SK-N-SH (cell line): ENCODE data around the gene MAP4K4. TPM values are rescaled to one million over a fixed set of nuclear protein-coding genes. Genes with fewer than 3 reads are reported as not detected.

ENCODE experiments used
- CTCF ChIA-PET: fragments of 300-600, 350-600 bp; formaldehyde crosslinking; extraction: SDS; loops from one replicate; lab custom pipeline; 2021; lab: Yijun Ruan, JAX
- POLR2A ChIA-PET: fragments of 350-600 bp; sonication (Branson Sonifier 250); formaldehyde crosslinking; extraction: SDS; loops from one replicate; lab custom pipeline; 2020; ENCODE audit warnings: antibody characterized with exemption, inconsistent platforms; lab: Yijun Ruan, JAX
- DNase-seq: peaks from one replicate; pipeline ENCODE4 v3.0.0; 2012
- H2AFZ ChIP-seq: fragments of 200-600 bp; sonication (generic); 2 replicates; pipeline ENCODE4 v1.8.1; 2016; ENCODE audit warnings: antibody characterized with exemption, mild to moderate bottlenecking, low read depth
- H3F3A ChIP-seq: fragments of 200-600 bp; sonication (generic); replicated peaks from 2 replicates; pipeline ENCODE3; 2016; ENCODE audit warnings: antibody characterized with exemption, mild to moderate bottlenecking; ENCODE audit not compliant: insufficient read depth
- H3K27ac ChIP-seq, 2 experiments: fragments of 200-500 bp in 1 of 2; fragments of 200-600 bp in 1 of 2; sonication (Bioruptor generic) in 1 of 2; sonication (generic), shearing (Covaris generic) in 1 of 2; 2 replicates each; pipeline versions ENCODE4 v1.5.1 to v1.6.1; 2014 to 2016; ENCODE audit warnings: low read depth in 2 of 2, inconsistent platforms in 1 of 2, low read length in 1 of 2, mild to moderate bottlenecking in 1 of 2, mixed read lengths in 1 of 2
- H3K27me3 ChIP-seq: fragments of 200-600 bp; sonication (generic), shearing (Covaris generic); 2 replicates; pipeline ENCODE4 v1.6.1; 2016; ENCODE audit warnings: mixed run types; ENCODE audit not compliant: insufficient read depth
- H3K36me3 ChIP-seq, 2 experiments: fragments of 200-500 bp in 1 of 2; fragments of 200-600 bp in 1 of 2; sonication (Bioruptor generic) in 1 of 2; sonication (generic) in 1 of 2; replicated peaks in 1 of 2; 2 replicates each; pipeline versions ENCODE3 to v1.5.1; 2014 to 2016; ENCODE audit warnings: low read length in 1 of 2, mild to moderate bottlenecking in 1 of 2; ENCODE audit not compliant: insufficient read depth in 2 of 2, control insufficient read depth in 1 of 2
- H3K4me1 ChIP-seq, 2 experiments: fragments of 200-500 bp in 1 of 2; fragments of 200-600 bp in 1 of 2; sonication (Bioruptor generic) in 1 of 2; sonication (generic), shearing (Covaris generic) in 1 of 2; 2 replicates each; pipeline versions ENCODE4 v1.5.1 to v1.6.1; 2014 to 2016; ENCODE audit warnings: low read depth in 1 of 2, low read length in 1 of 2, mixed run types in 1 of 2; ENCODE audit not compliant: insufficient read depth in 2 of 2, control insufficient read depth in 1 of 2
- H3K4me2 ChIP-seq: fragments of 200-600 bp; sonication (generic), shearing (Covaris generic); 2 replicates; pipeline ENCODE4 v1.6.1; 2017; ENCODE audit warnings: mixed run types
- H3K4me3 ChIP-seq, 2 experiments: fragments of 200-500 bp in 1 of 2; fragments of 200-600 bp in 1 of 2; sonication (Bioruptor generic) in 1 of 2; sonication (generic), shearing (Covaris generic) in 1 of 2; 2 replicates each; pipeline versions ENCODE4 v1.5.1 to v1.8.1; 2014 to 2016; ENCODE audit warnings: low read depth in 2 of 2, inconsistent platforms in 1 of 2, low read length in 1 of 2, mild to moderate bottlenecking in 1 of 2, mixed read lengths in 1 of 2, moderate library complexity in 1 of 2
- H3K79me2 ChIP-seq: fragments of 200-600 bp; sonication (generic); 2 replicates; pipeline ENCODE4 v1.8.1; 2017; ENCODE audit warnings: mild to moderate bottlenecking; ENCODE audit not compliant: insufficient read depth
- H3K9ac ChIP-seq: fragments of 200-600 bp; sonication (generic); 2 replicates; pipeline ENCODE4 v1.6.1; 2017; ENCODE audit warnings: mixed run types
- H3K9me2 ChIP-seq: fragments of 200-600 bp; sonication (generic); 2 replicates; pipeline ENCODE4 v1.6.1; 2017; ENCODE audit warnings: mixed run types
- H3K9me3 ChIP-seq: fragments of 200-600 bp; sonication (generic); 2 replicates; pipeline ENCODE4 v1.6.1; 2017; ENCODE audit warnings: mixed run types, mild to moderate bottlenecking, moderate library complexity
- H4K20me1 ChIP-seq: fragments of 200-600 bp; sonication (generic); 2 replicates; pipeline ENCODE4 v1.6.1; 2017; ENCODE audit warnings: mild to moderate bottlenecking, mixed run types; ENCODE audit not compliant: insufficient read depth
- CTCF ChIP-seq: fragments of 200-600 bp; sonication (generic); IDR thresholded peaks from 2 replicates; pipeline ENCODE4 v1.6.1; 2017; ENCODE audit warnings: antibody characterized with exemption, mild to moderate bottlenecking, moderate library complexity
- FOXJ3 ChIP-seq: sonication (generic); formaldehyde crosslinking; IDR thresholded peaks from 2 replicates; pipeline ENCODE4 v1.5.1; 2020; ENCODE audit warnings: mild to moderate bottlenecking, missing genetic modification reagents
- GABPA ChIP-seq: IDR thresholded peaks from 2 replicates; pipeline ENCODE4 v1.4.0; 2012; ENCODE audit warnings: low read depth, mild to moderate bottlenecking
- RAD21 ChIP-seq: IDR thresholded peaks from 2 replicates; pipeline ENCODE4 v1.6.1; 2012; ENCODE audit warnings: mild to moderate bottlenecking, low read length
- RCOR1 ChIP-seq: fragments of 150-350 bp; IDR thresholded peaks from 2 replicates; pipeline ENCODE4 v1.6.1; 2017; ENCODE audit warnings: antibody characterized with exemption, low read length
- REST ChIP-seq: IDR thresholded peaks from 2 replicates; pipeline ENCODE4 v1.6.1; 2012; ENCODE audit warnings: mild to moderate bottlenecking, low read depth, low read length, moderate library complexity
- SIN3A ChIP-seq: IDR thresholded peaks from 2 replicates; pipeline ENCODE4 v1.6.1; 2012; ENCODE audit warnings: low read depth, mild to moderate bottlenecking, low read length, moderate library complexity, borderline replicate concordance
- SMC3 ChIP-seq: IDR thresholded peaks from 2 replicates; pipeline ENCODE4 v1.6.1; 2012; ENCODE audit warnings: low read depth, low read length, improper control_type of control experiment
- TAF1 ChIP-seq: IDR thresholded peaks from 2 replicates; pipeline ENCODE4 v1.6.1; 2012; ENCODE audit warnings: low read depth, mild to moderate bottlenecking, low read length, moderate library complexity, borderline replicate concordance
- TEAD4 ChIP-seq: IDR thresholded peaks from 2 replicates; pipeline ENCODE4 v1.4.0; 2012; ENCODE audit warnings: mild to moderate bottlenecking, borderline replicate concordance; ENCODE audit not compliant: insufficient read depth
- USF1 ChIP-seq: IDR thresholded peaks from 2 replicates; pipeline ENCODE4 v1.4.0; 2012; ENCODE audit warnings: low read depth, borderline replicate concordance
- YY1 ChIP-seq: IDR thresholded peaks from 2 replicates; pipeline ENCODE4 v1.4.0; 2012; ENCODE audit warnings: low read depth, mild to moderate bottlenecking
- WGBS: methylation state at CpG from one replicate; pipeline ENCODE4 v1.1.6; 2017; ENCODE audit warnings: low lambda C conversion rate; 5-methylcytosine and 5-hydroxymethylcytosine counted together
- polyA plus RNA-seq, 3 experiments: library from polyadenylated mRNA; depleted of rRNA; stranded (reverse); fragments of >200 nt; gene quantifications; 2 replicates each; pipeline ENCODE4 v1.2.3, GENCODE V29; 2012

MAP4K4 gene
- polyA plus RNA-seq, 1 of the 3 experiments (the other 2 are of a cell fraction): 72.9 TPM

- 98% methylated on average over 4 of the region's 4 CpGs for WGBS
- CTCF ChIA-PET: no interaction called here
- Histone ChIP-seq H3K9me2 (no peaks in the 10 kb centered on the region), H3K4me3 (no peak overlapping the region), H3K27me3 (no peaks in the 10 kb centered on the region), H3K4me1 (no peaks in the 10 kb centered on the region; a peak in 1 of 4 replicates), H4K20me1 (peaks cover 5% of the 10 kb centered on the region; the same call in 1 of the 2 replicates), H3K79me2 (peaks cover 38% of the 10 kb centered on the region; the same call in 1 of the 2 replicates), H3K9ac (no peak overlapping the region), H3F3A (no peaks in the 10 kb centered on the region), H3K36me3 (peaks cover 78 to 89% of the 10 kb centered on the region in 2 experiments), H3K4me2 (no peak overlapping the region), H3K27ac (no peak overlapping the region), H2AFZ (no peak overlapping the region), H3K9me3 (no peaks in the 10 kb centered on the region)
- DNase-seq: no peak
- TF ChIP-seq USF1 (no peak), GABPA (no peak), RCOR1 (no peak), SMC3 (no peak), TAF1 (no peak), REST (no peak), RAD21 (no peak), SIN3A (no peak), TEAD4 (no peak), CTCF (no peak), YY1 (no peak), FOXJ3 (CRISPR knock-in tag) (no peak)
- POLR2A ChIA-PET: no interaction called here
Measured at GRCh38 chr2:101861382-101861781, 163.9 kb downstream of the MAP4K4 start.
